Lung (tissue), 12 donors: ENCODE data around the gene METTL26. TPM values are rescaled to one million over a fixed set of nuclear protein-coding genes. Genes with fewer than 3 reads are reported as not detected.

Source experiments
- ATAC-seq: fragments of 200-7000 bp; cut with Tn5 transposase; one replicate; pipeline ENCODE4 v1.9.1; 2020; ENCODE audit warnings: moderate number of reproducible peaks; ENCODE audit not compliant: insufficient read depth, low FRiP score
- DNase-seq, 3 donors: peaks; one replicate each; pipeline ENCODE4 v3.0.0-alpha.2; 2013 to 2017
- H3K27ac ChIP-seq, 2 donors: one replicate each; pipeline ENCODE4 v1.5.1; 2013; ENCODE audit warnings: mild to moderate bottlenecking in 2 of 2, moderate library complexity in 2 of 2, control low read depth in 1 of 2, inconsistent platforms in 1 of 2, low read depth in 1 of 2, low read length in 1 of 2
- H3K27me3 ChIP-seq, 3 donors: one replicate each; pipeline ENCODE4 v1.5.1; 2013; ENCODE audit warnings: low read length in 2 of 3; ENCODE audit not compliant: control insufficient read depth in 3 of 3, insufficient read depth in 3 of 3
- H3K36me3 ChIP-seq, 4 donors: one replicate each; pipeline ENCODE4 v1.5.1; 2013; ENCODE audit warnings: low read length in 4 of 4, mild to moderate bottlenecking in 1 of 4, moderate library complexity in 1 of 4; ENCODE audit not compliant: control insufficient read depth in 4 of 4, insufficient read depth in 4 of 4
- H3K4me1 ChIP-seq, 5 donors: one replicate each; pipeline ENCODE4 v1.5.1; 2013; ENCODE audit warnings: low read length in 5 of 5, mild to moderate bottlenecking in 2 of 5, moderate library complexity in 1 of 5; ENCODE audit not compliant: control insufficient read depth in 5 of 5, insufficient read depth in 5 of 5
- H3K4me3 ChIP-seq: one replicate; pipeline ENCODE4 v1.5.1; 2013; ENCODE audit warnings: mild to moderate bottlenecking, control low read depth, moderate library complexity
- H3K9ac ChIP-seq, 2 donors: one replicate each; pipeline ENCODE4 v1.5.1; 2013; ENCODE audit warnings: low read length in 2 of 2, control low read depth in 1 of 2; ENCODE audit not compliant: insufficient read depth in 1 of 2
- H3K9me3 ChIP-seq, 4 donors: one replicate each; pipeline ENCODE4 v1.5.1; 2013; ENCODE audit warnings: low read length in 3 of 4, mild to moderate bottlenecking in 1 of 4, moderate library complexity in 1 of 4; ENCODE audit not compliant: control insufficient read depth in 4 of 4, insufficient read depth in 3 of 4
- WGBS, 2 donors: extraction: QIAGEN DNeasy Blood & Tissue Kit; methylation state at CpG; one replicate each; pipeline ENCODE4 v1.1.7; 2013; 5-methylcytosine and 5-hydroxymethylcytosine counted together
- polyA plus RNA-seq, 2 donors: library from polyadenylated mRNA; stranded (reverse); fragments of 200-250 nt; gene quantifications; one replicate each; pipeline ENCODE4 v1.2.1, GENCODE V29; 2013
- total RNA-seq, 2 donors: library from RNA; depleted of rRNA in 1 of 2; stranded (reverse); fragments of >200 nt in 1 of 2; gene quantifications; one replicate each; pipeline ENCODE4 v1.2.1, GENCODE V29; 2014 to 2021
- TF ChIP-seq, protein P1 (sequence below): IDR thresholded peaks from 2 replicates; pipeline ENCODE4 v1.5.1; 2012; ENCODE audit warnings: mild to moderate bottlenecking; ENCODE audit errors: control extremely low read depth, extremely low read depth
- donor health status: control.
- donor health status: control.
- donor health status: Bipolar disorder and iron deficiency.
- donor health status: healthy.
- donor health status: DM: yes; HTN: yes; CAD: no.

METTL26 gene
- total and polyA plus RNA-seq, 4 donors, result 36.1 to 200 (median 114) TPM

DNA sequence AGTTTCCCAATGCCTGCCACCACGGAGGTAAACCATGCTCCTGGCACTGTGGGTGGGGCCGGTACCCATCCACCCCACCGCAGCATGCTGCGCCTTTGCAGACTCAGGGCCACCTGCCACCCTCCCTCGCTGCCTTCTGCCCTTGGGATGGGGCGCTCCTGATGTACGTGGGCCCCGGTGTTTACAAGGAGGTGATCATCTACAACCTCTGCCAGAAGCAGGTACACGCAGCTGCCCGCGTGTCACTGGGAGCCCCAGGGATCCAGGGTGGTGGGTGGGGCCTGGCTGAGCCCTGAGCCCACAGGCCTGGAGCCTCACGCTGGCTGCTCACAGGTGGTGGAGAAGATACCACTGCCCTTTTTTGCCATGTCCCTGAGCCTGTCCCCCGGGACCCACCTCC, 30.5 kb upstream of the METTL26 start:
- Histone ChIP-seq H3K27ac (no peak overlapping the region), H3K9me3 (no peaks in the 10 kb centered on the region), H3K4me1 (peaks cover 0 to 15% (median 3%) of the 10 kb centered on the region in 5 donors), H3K27me3 (no peaks in the 10 kb centered on the region), H3K36me3 (peaks cover 0 to 22% (median 9%) of the 10 kb centered on the region in 4 donors), H3K9ac (no peak overlapping the region), H3K4me3 (no peak overlapping the region)
- WGBS, 2 donors, result 89 to 95% methylated on average over 13 of the region's 13 CpGs
- DNase-seq (no peak), ATAC-seq (no peak)
- TF ChIP-seq, protein P1, sequence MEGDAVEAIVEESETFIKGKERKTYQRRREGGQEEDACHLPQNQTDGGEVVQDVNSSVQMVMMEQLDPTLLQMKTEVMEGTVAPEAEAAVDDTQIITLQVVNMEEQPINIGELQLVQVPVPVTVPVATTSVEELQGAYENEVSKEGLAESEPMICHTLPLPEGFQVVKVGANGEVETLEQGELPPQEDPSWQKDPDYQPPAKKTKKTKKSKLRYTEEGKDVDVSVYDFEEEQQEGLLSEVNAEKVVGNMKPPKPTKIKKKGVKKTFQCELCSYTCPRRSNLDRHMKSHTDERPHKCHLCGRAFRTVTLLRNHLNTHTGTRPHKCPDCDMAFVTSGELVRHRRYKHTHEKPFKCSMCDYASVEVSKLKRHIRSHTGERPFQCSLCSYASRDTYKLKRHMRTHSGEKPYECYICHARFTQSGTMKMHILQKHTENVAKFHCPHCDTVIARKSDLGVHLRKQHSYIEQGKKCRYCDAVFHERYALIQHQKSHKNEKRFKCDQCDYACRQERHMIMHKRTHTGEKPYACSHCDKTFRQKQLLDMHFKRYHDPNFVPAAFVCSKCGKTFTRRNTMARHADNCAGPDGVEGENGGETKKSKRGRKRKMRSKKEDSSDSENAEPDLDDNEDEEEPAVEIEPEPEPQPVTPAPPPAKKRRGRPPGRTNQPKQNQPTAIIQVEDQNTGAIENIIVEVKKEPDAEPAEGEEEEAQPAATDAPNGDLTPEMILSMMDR, result no peak

DNA sequence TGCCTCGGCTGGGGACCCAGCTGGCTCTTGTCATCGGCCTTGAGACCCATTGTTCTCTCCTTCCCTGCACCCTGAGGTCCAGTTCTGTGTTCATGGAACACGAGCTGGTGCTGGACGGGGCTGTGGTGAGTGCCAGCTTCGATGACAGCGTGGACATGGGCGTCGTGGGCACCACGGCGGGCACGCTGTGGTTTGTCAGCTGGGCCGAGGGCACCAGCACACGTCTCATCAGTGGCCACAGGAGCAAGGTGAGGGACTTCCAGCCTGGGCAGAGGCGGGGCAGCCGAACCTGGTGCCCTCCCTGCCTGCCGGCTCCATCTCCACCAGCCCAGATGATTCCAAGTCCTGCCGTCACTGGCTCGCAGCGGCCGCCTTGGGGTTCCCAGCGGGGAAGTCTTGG, 26.5 kb upstream of the METTL26 start:
- WGBS, 2 donors, result 95 to 96% methylated on average over 20 to 21 of the region's 21 CpGs

DNA sequence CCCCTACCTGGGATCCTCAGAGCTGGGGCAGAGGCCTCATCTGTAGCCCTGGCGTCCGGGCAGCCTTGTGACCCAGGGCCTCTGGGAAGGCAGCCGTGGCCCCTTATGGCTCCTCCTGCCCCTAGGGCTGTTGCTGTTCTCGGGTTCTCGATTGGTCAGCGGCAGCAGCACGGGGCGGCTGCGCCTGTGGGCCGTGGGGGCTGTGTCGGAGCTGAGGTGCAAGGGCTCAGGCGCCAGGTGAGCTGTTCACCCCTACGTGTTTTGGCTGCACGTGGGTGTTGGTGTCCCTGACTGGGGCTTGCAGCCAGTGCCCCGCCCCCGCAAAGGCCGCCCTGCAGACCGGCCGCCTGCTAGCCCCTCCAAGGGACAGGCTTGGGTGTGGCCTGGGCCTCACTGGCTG, 26.0 kb upstream of the METTL26 start:
- peaks cover 0 to 15% (median 2%) of the 10 kb centered on the region in 4 donors for H3K36me3 ChIP-seq
- H3K4me3 ChIP-seq, result no peak overlapping the region
- ATAC-seq (no peak), DNase-seq (no peak)
- no peak overlapping the region for H3K9ac ChIP-seq
- TF ChIP-seq, protein P1, result no peak
- H3K27me3 ChIP-seq, result no peaks in the 10 kb centered on the region
- no peak overlapping the region for H3K27ac ChIP-seq
- 96 to 97% methylated on average over 19 of the region's 19 CpGs for WGBS, 2 donors
- peaks cover 0 to 7% (median 0%) of the 10 kb centered on the region in 5 donors for H3K4me1 ChIP-seq
- H3K9me3 ChIP-seq, result no peaks in the 10 kb centered on the region

More for the DNA sequence above, 26.5 kb upstream of the METTL26 start:
- DNase-seq, result no peak
- no peak for ATAC-seq
- Histone ChIP-seq H3K27ac (no peak overlapping the region), H3K27me3 (no peaks in the 10 kb centered on the region), H3K4me1 (peaks cover 0 to 11% (median 3%) of the 10 kb centered on the region in 5 donors), H3K9me3 (no peaks in the 10 kb centered on the region), H3K36me3 (peaks cover 0 to 11% (median 0%) of the 10 kb centered on the region in 4 donors), H3K9ac (no peak overlapping the region), H3K4me3 (no peak overlapping the region)
- TF ChIP-seq, protein P1, result no peak

DNA sequence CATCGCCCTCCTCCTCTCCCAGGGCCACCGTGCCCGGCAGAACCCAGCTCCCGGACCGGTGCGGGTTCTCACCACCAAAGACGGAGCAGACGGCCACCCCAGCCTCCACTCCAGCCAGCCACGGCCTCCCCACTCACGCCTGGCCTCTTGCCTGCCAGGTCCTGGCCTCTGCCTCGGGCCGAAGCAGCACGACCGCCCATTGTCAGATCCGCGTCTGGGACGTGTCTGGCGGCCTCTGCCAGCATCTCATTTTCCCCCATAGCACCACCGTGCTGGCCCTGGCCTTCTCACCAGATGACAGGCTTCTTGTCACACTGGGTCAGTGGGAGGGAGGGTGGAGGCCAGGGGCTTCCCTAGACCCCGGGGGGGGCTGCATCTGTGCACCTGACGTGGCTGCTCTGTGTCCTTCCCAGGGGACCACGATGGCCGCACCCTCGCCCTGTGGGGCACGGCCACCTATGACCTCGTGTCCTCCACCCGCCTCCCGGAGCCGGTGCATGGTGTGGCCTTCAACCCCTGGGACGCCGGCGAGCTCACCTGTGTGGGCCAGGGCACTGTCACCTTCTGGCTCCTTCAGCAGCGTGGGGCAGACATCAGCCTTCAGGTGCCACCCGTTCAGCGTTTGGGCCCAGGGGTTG, 25.2 kb upstream of the METTL26 start:
- Histone ChIP-seq H3K4me3 (no peak overlapping the region), H3K27me3 (no peaks in the 10 kb centered on the region), H3K9me3 (no peaks in the 10 kb centered on the region), H3K36me3 (peaks cover 0 to 21% (median 2%) of the 10 kb centered on the region in 4 donors), H3K27ac (peak overlapping the region in 1 of 2 donors; percentile 34), H3K4me1 (peaks cover 0 to 7% (median 0%) of the 10 kb centered on the region in 5 donors), H3K9ac (no peak overlapping the region)
- 60 to 71% methylated on average over 35 of the region's 35 CpGs for WGBS, 2 donors
- TF ChIP-seq, protein P1, result no peak
- no peak for DNase-seq
- ATAC-seq, result no peak
